ENCODE results near the gene PTPRCAP.

DNA sequence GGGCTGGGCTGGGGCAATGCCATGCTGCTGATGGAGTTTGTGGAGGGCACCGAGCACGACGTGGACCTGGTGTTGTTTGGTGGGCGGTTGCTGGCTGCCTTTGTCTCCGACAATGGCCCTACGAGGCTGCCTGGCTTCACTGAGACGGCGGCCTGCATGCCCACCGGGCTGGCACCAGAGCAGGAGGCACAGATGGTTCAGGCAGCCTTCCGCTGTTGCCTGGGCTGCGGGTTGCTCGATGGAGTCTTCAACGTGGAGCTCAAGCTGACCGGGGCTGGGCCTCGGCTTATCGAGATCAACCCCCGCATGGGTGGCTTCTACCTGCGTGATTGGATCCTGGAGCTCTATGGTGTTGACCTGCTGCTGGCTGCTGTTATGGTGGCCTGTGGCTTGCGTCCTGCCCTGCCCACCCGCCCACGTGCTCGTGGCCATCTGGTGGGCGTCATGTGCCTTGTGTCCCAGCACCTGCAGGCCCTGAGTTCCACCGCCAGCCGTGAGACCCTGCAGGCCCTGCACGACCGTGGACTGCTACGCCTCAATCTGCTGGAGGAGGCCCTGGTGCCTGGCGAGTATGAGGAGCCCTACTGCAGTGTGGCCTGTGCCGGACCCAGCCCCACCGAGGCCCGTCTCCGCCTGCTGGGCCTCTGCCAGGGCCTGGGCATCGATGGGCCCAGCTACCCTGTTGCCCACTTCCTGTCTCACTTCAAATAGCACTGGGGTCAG is 13.4 kb downstream of the PTPRCAP start:
- no peak for TF ChIP-seq EZH2 (IDR thresholded peaks at IDR 0.05)
- TF ChIP-seq FOXP2 (optimal IDR thresholded peaks at IDR 0.05; ENCODE audit: control extremely low read depth, extremely low read length, insufficient read depth), result no peak
- TF ChIP-seq POLR2AphosphoS5 (IDR thresholded peaks at IDR 0.05; ENCODE audit: borderline replicate concordance, low read depth, low read length), result no peak

All from SK-N-MC (cell line).